Panc1 (cell line): Measurements from ENCODE around the gene SYT8. TPM values are rescaled to one million over a fixed set of nuclear protein-coding genes. Genes with fewer than 3 reads are reported as not detected.

ENCODE experiments used
- ATAC-seq: fragments of 200-7000 bp; cut with Tn5 transposase; 2 replicates; pipeline ENCODE4 v1.9.1; 2020; ENCODE audit warnings: mild to moderate bottlenecking, moderate library complexity
- BruUV-seq: library from RNA; stranded (reverse); fragments of 400-500 nt; replicated peaks from 2 replicates; lab custom pipeline; 2021; lab: Mats Ljungman, UMichigan
- CTCF ChIA-PET: fragments of 300-600 bp; sonication (Branson Sonifier 250); formaldehyde crosslinking; loops from one replicate; lab custom pipeline; 2022; ENCODE audit warnings: antibody characterized with exemption; lab: Charles Lee
- POLR2A ChIA-PET: fragments of 300-600 bp; sonication (Branson Sonifier 250); formaldehyde crosslinking; loops from one replicate; lab custom pipeline; 2022; ENCODE audit warnings: antibody characterized with exemption; lab: Charles Lee
- DNase-seq: peaks from one replicate; pipeline ENCODE4 v3.0.0-alpha.2; 2010; ENCODE audit warnings: low read depth, low spot score
- H3K27ac ChIP-seq: 2 replicates; pipeline ENCODE4 v1.5.1; 2011; ENCODE audit warnings: mild to moderate bottlenecking, low read length, inconsistent platforms
- H3K27me3 ChIP-seq: fragments of 200-500 bp; sonication (Bioruptor generic); 2 replicates; pipeline ENCODE4 v1.6.0; 2014; ENCODE audit warnings: low read length, inconsistent platforms; ENCODE audit not compliant: control insufficient read depth, insufficient read depth
- H3K36me3 ChIP-seq: fragments of 200-500 bp; sonication (Bioruptor generic); 2 replicates; pipeline ENCODE4 v1.5.1; 2014; ENCODE audit warnings: inconsistent platforms, mild to moderate bottlenecking, low read length, moderate library complexity; ENCODE audit not compliant: control insufficient read depth, insufficient read depth
- H3K4me1 ChIP-seq: 2 replicates; pipeline ENCODE4 v1.5.1; 2011; ENCODE audit warnings: inconsistent platforms, mild to moderate bottlenecking, low read length, moderate library complexity; ENCODE audit not compliant: control insufficient read depth, insufficient read depth
- H3K4me3 ChIP-seq, 2 experiments: 2 replicates each; pipeline ENCODE4 v1.5.1; 2011 to 2012; ENCODE audit warnings: low read depth in 2 of 2, low read length in 2 of 2, mild to moderate bottlenecking in 2 of 2, inconsistent platforms in 1 of 2, moderate library complexity in 1 of 2
- H3K9me3 ChIP-seq: fragments of 200-500 bp; sonication (Bioruptor generic); 2 replicates; pipeline ENCODE4 v1.5.1; 2014; ENCODE audit warnings: low read depth, mild to moderate bottlenecking, inconsistent platforms, low read length, moderate library complexity; ENCODE audit not compliant: control insufficient read depth, insufficient read depth
- CTCF ChIP-seq: fragments of 450-650 bp; IDR thresholded peaks from 2 replicates; pipeline ENCODE4 v1.5.1; 2017; ENCODE audit warnings: mild to moderate bottlenecking
- POLR2AphosphoS5 ChIP-seq: IDR thresholded peaks from 2 replicates; pipeline ENCODE4 v1.6.1; 2012; ENCODE audit warnings: mild to moderate bottlenecking, low read depth, low read length, moderate library complexity
- REST ChIP-seq, 2 experiments: IDR thresholded peaks; 2 replicates each; pipeline ENCODE4 v1.6.1; 2011 to 2012; ENCODE audit warnings: low read depth in 2 of 2, control low read depth in 1 of 2, low read length in 1 of 2, mild to moderate bottlenecking in 1 of 2, moderate library complexity in 1 of 2; ENCODE audit not compliant: insufficient read depth in 1 of 2
- SIN3A ChIP-seq: IDR thresholded peaks from 2 replicates; pipeline ENCODE4 v1.6.1; 2012; ENCODE audit warnings: low read depth, mild to moderate bottlenecking, low read length, moderate library complexity, borderline replicate concordance; ENCODE audit not compliant: insufficient read depth
- TCF7L2 ChIP-seq: IDR thresholded peaks from 2 replicates; pipeline ENCODE4 v1.6.1; 2011; ENCODE audit warnings: mild to moderate bottlenecking, low read depth, low read length, inconsistent platforms
- in situ Hi-C: cut with HindIII; loops from 2 replicates; pipeline ENCODE4 v1.10.0; 2016; ENCODE audit warnings: low sequenced_read_pairs, low pct_unique_long_range_greater_than_20kb
- intact Hi-C: fragments of 100-400 bp; cut with micrococcal nuclease; formaldehyde crosslinking; loops from one replicate; pipeline ENCODE4 v1.10.0; 2022; ENCODE audit not compliant: unreplicated experiment
- total RNA-seq: library from RNA; stranded (reverse); gene quantifications from one replicate; pipeline ENCODE4 v1.2.1, GENCODE V29; 2021; ENCODE audit not compliant: unreplicated experiment

The SYT8 gene
- total RNA-seq, 1 experiment from 2014 or later: 3.5 TPM

- POLR2A ChIA-PET: no interaction called here
- in situ Hi-C loops: no loop called here
- TF ChIP-seq POLR2AphosphoS5 (no peak), TCF7L2 (no peak), SIN3A (no peak), CTCF (no peak), REST (IDR thresholded peaks at IDR 0.05; ENCODE audit: insufficient read depth in 1 of 2, low read depth in 2 of 2, low read length in 1 of 2) (no peak)
- intact Hi-C loops: no loop called here
- H3K9me3 ChIP-seq: no peaks in the 10 kb centered on the region
- H3K4me1 ChIP-seq: no peaks in the 10 kb centered on the region
- no peak for DNase-seq
- no TSS peak for BruUV-seq
- H3K36me3 ChIP-seq: no peaks in the 10 kb centered on the region
- CTCF ChIA-PET: interaction anchor here (0.9 kb wide), 1 partner anchor 20 kb away, joined by 3 read pairs; no protein-coding TSS in a partner anchor
- H3K27me3 ChIP-seq: no peaks in the 10 kb centered on the region; the same call in 1 of the 2 replicates
- no peak overlapping the region for H3K4me3 ChIP-seq
- no peak overlapping the region for H3K27ac ChIP-seq
- ATAC-seq: no peak
Observed at GRCh38 chr11:1856306-1857005, 21.7 kb downstream of the SYT8 start.

DNA sequence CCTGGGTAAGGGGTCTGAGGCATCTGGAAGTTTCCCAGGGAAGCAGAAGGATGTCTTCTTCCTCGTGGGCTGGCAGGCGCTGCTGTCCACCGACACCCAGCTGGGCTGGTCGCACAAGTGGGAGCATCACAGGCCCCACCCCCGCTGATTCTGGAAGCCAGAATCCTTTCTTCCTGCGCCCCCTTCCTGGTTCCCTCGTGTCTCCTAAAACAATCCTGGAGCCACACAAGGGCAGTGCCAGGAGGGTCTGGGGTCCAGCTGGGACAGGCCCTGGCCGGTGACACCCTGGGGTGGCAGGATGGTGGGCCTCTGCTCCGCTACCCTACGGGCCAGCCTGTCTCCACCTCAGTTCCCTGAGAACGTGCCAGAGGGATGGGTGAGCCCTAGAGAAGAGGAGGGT, 22.3 kb downstream of the SYT8 start:
- ChIA-PET POLR2A (no interaction called here), CTCF (interaction anchor here (0.7 kb wide), 1 partner anchor 25 kb away, joined by 4 read pairs; no protein-coding TSS in a partner anchor)
- intact Hi-C loops: no loop called here
- Histone ChIP-seq H3K27ac (no peak overlapping the region), H3K36me3 (no peaks in the 10 kb centered on the region), H3K27me3 (no peaks in the 10 kb centered on the region; the same call in 1 of the 2 replicates), H3K9me3 (no peaks in the 10 kb centered on the region), H3K4me1 (no peaks in the 10 kb centered on the region), H3K4me3 (no peak overlapping the region)
- BruUV-seq: no TSS peak
- in situ Hi-C loops: no loop called here
- no peak for ATAC-seq
- DNase-seq: no peak
- TF ChIP-seq CTCF (no peak), POLR2AphosphoS5 (no peak), REST (IDR thresholded peaks at IDR 0.05; ENCODE audit: insufficient read depth in 1 of 2, low read depth in 2 of 2, low read length in 1 of 2) (no peak), SIN3A (no peak), TCF7L2 (no peak)
